ENCODE measurements around the gene ALOX15B.

ALOX15B gene

GRCh38 chr17:8075574-8076342 is 36.9 kb downstream of the ALOX15B start:
- no peak for TF ChIP-seq RAD21 (IDR thresholded peaks at IDR 0.05; ENCODE audit: low read depth)
- no peak for TF ChIP-seq FOXM1 (IDR thresholded peaks at IDR 0.05; ENCODE audit: borderline replicate concordance, low read depth)
- no peak for TF ChIP-seq MAX (IDR thresholded peaks at IDR 0.05)
- TF ChIP-seq CEBPB (IDR thresholded peaks at IDR 0.05): no peak
- TF ChIP-seq USF1 (IDR thresholded peaks at IDR 0.05): no peak
- TF ChIP-seq TEAD4 (IDR thresholded peaks at IDR 0.05): no peak
- no peak for TF ChIP-seq CREB1 (IDR thresholded peaks at IDR 0.05; ENCODE audit: low read depth)
- TF ChIP-seq EP300 (IDR thresholded peaks at IDR 0.05; ENCODE audit: borderline replicate concordance): no peak
- no peak for TF ChIP-seq ZBTB7A (IDR thresholded peaks at IDR 0.05; ENCODE audit: low read depth)

GRCh38 chr17:8076502-8077266 is 37.8 kb downstream of the ALOX15B start:
- TF ChIP-seq CREB1 (IDR thresholded peaks at IDR 0.05; ENCODE audit: low read depth) (no peak), RAD21 (IDR thresholded peaks at IDR 0.05; ENCODE audit: low read depth) (no peak), CEBPB (IDR thresholded peaks at IDR 0.05) (no peak), NFIC (IDR thresholded peaks at IDR 0.05) (no peak), FOXM1 (IDR thresholded peaks at IDR 0.05; ENCODE audit: borderline replicate concordance, low read depth) (no peak), TAF1 (IDR thresholded peaks at IDR 0.05; ENCODE audit: low read depth) (no peak), REST (IDR thresholded peaks at IDR 0.05; ENCODE audit: low read depth) (no peak), MAX (IDR thresholded peaks at IDR 0.05) (no peak), EGR1 (IDR thresholded peaks at IDR 0.05) (no peak), YY1 (IDR thresholded peaks at IDR 0.05; ENCODE audit: low read depth) (no peak), TCF12 (IDR thresholded peaks at IDR 0.05; ENCODE audit: low read depth) (no peak), EP300 (IDR thresholded peaks at IDR 0.05; ENCODE audit: borderline replicate concordance) (no peak)

GRCh38 chr17:8079291-8080207 is 40.7 kb downstream of the ALOX15B start:
- TF ChIP-seq TCF12 (IDR thresholded peaks at IDR 0.05; ENCODE audit: low read depth): 0 out of 2 replicates have a peak, but pooled peaks have one; percentile 12
- TF ChIP-seq TAF1 (IDR thresholded peaks at IDR 0.05; ENCODE audit: low read depth): no peak
- TF ChIP-seq REST (IDR thresholded peaks at IDR 0.05; ENCODE audit: low read depth): no peak
- TF ChIP-seq MAX (IDR thresholded peaks at IDR 0.05): peak; percentile 93
- peak; percentile 62; the same call in 1 of the 2 replicates for TF ChIP-seq RAD21 (IDR thresholded peaks at IDR 0.05; ENCODE audit: low read depth)
- 0 out of 2 replicates have a peak, but pooled peaks have one; percentile 21 for TF ChIP-seq ZBTB7A (IDR thresholded peaks at IDR 0.05; ENCODE audit: low read depth)

GRCh38 chr17:8080208-8080798 is 41.4 kb downstream of the ALOX15B start:
- no peak for TF ChIP-seq TAF1 (IDR thresholded peaks at IDR 0.05; ENCODE audit: low read depth)
- no peak for TF ChIP-seq ZBTB7A (IDR thresholded peaks at IDR 0.05; ENCODE audit: low read depth)
- no peak for TF ChIP-seq REST (IDR thresholded peaks at IDR 0.05; ENCODE audit: low read depth)
- no peak for TF ChIP-seq TEAD4 (IDR thresholded peaks at IDR 0.05)
- TF ChIP-seq EGR1 (IDR thresholded peaks at IDR 0.05): no peak
- no peak for TF ChIP-seq CREB1 (IDR thresholded peaks at IDR 0.05; ENCODE audit: low read depth)
